ENCODE results near the gene BTBD9.

The BTBD9 gene

GRCh38 chr6:38220069-38220723 is 419.5 kb downstream of the BTBD9 start:
- TF ChIP-seq, protein P1, sequence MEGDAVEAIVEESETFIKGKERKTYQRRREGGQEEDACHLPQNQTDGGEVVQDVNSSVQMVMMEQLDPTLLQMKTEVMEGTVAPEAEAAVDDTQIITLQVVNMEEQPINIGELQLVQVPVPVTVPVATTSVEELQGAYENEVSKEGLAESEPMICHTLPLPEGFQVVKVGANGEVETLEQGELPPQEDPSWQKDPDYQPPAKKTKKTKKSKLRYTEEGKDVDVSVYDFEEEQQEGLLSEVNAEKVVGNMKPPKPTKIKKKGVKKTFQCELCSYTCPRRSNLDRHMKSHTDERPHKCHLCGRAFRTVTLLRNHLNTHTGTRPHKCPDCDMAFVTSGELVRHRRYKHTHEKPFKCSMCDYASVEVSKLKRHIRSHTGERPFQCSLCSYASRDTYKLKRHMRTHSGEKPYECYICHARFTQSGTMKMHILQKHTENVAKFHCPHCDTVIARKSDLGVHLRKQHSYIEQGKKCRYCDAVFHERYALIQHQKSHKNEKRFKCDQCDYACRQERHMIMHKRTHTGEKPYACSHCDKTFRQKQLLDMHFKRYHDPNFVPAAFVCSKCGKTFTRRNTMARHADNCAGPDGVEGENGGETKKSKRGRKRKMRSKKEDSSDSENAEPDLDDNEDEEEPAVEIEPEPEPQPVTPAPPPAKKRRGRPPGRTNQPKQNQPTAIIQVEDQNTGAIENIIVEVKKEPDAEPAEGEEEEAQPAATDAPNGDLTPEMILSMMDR (IDR thresholded peaks at IDR 0.05; ENCODE audit: low read depth, low read length) = no peak
- no peak for DNase-seq

DNA sequence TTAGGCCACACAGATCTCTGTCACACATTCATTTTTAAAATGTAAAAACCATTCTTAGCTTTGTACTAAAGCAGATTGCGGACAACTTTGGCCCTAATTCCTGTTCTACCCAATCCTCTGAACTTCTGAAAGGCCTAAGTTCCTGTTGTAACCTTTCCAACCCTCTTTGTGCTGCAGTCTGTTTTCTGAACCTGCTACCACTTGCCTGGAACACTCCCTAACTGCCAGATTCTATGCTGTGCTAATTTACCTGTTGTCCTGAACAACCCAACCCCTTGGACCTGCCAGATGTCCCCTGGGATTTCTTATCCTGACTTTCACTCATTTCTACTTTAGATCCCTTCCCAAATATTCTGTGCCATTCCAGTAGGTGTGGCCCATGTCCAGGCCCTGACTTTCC is 421.5 kb downstream of the BTBD9 start:
- DNase-seq = no peak
- no peaks in the 10 kb centered on the region for H3K27me3 ChIP-seq
- no peaks in the 10 kb centered on the region for H3K36me3 ChIP-seq
- TF ChIP-seq, protein P1 (IDR thresholded peaks at IDR 0.05; ENCODE audit: low read depth, low read length) = no peak
- H3K4me1 ChIP-seq = peaks cover 2% of the 10 kb centered on the region; the same call in 1 of the 2 replicates
- H3K4me3 ChIP-seq (ENCODE audit: low read depth, low read length) = no peak overlapping the region
- no peaks in the 10 kb centered on the region for H3K9me3 ChIP-seq

More at GRCh38 chr6:38220069-38220723, 419.5 kb downstream of the BTBD9 start:
- no peaks in the 10 kb centered on the region for H3K36me3 ChIP-seq
- peaks cover 2% of the 10 kb centered on the region; the same call in 1 of the 2 replicates for H3K4me1 ChIP-seq
- no peaks in the 10 kb centered on the region for H3K27me3 ChIP-seq
- H3K4me3 ChIP-seq (ENCODE audit: low read depth, low read length) = no peak overlapping the region
- H3K9me3 ChIP-seq = no peaks in the 10 kb centered on the region

DNA sequence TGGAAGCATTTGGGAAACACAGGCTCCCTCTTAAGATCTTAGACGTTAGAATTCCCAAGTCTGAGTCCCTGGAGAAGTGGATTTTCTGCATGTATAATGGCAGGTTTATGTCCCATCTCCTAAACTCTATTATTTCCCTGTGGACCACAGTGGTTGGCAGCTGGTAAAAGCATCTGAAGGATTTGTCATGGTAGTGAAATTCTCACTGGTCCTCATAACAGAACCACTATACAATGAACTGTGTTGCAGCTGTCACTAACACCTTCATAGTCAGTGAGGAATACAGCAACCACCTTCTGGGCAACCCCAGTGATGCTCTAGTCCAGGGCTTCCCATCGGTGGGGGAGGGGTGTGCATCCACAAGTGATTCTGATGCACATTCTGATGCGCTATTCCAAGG is 423.3 kb downstream of the BTBD9 start:
- Histone ChIP-seq H3K4me1 (peaks cover 2% of the 10 kb centered on the region; the same call in 1 of the 2 replicates), H3K36me3 (no peaks in the 10 kb centered on the region), H3K9me3 (no peaks in the 10 kb centered on the region), H3K27me3 (no peaks in the 10 kb centered on the region), H3K4me3 (ENCODE audit: low read depth, low read length) (no peak overlapping the region)
- TF ChIP-seq, protein P1 (IDR thresholded peaks at IDR 0.05; ENCODE audit: low read depth, low read length) = no peak
- no peak for DNase-seq

GRCh38 chr6:38215651-38216311 is 423.9 kb downstream of the BTBD9 start:
- H3K4me3 ChIP-seq (ENCODE audit: low read depth, low read length) = no peak overlapping the region
- TF ChIP-seq, protein P1 (IDR thresholded peaks at IDR 0.05; ENCODE audit: low read depth, low read length) = no peak

GRCh38 chr6:38215225-38215624 is 424.5 kb downstream of the BTBD9 start:
- H3K4me3 ChIP-seq (ENCODE audit: low read depth, low read length) = no peak overlapping the region
- H3K4me1 ChIP-seq = peaks cover 2% of the 10 kb centered on the region
- H3K36me3 ChIP-seq = no peaks in the 10 kb centered on the region
- TF ChIP-seq, protein P1 (IDR thresholded peaks at IDR 0.05; ENCODE audit: low read depth, low read length) = no peak
- H3K27me3 ChIP-seq = no peaks in the 10 kb centered on the region
- H3K9me3 ChIP-seq = no peaks in the 10 kb centered on the region
- DNase-seq = no peak

More at GRCh38 chr6:38215651-38216311, 423.9 kb downstream of the BTBD9 start:
- Histone ChIP-seq H3K4me1 (no peaks in the 10 kb centered on the region; the same call in 1 of the 2 replicates), H3K9me3 (no peaks in the 10 kb centered on the region), H3K36me3 (no peaks in the 10 kb centered on the region), H3K27me3 (no peaks in the 10 kb centered on the region)
- DNase-seq = no peak

GRCh38 chr6:38214159-38214558 is 425.6 kb downstream of the BTBD9 start:
- no peaks in the 10 kb centered on the region for H3K27me3 ChIP-seq
- DNase-seq = no peak
- H3K9me3 ChIP-seq = no peaks in the 10 kb centered on the region
- TF ChIP-seq, protein P1 (IDR thresholded peaks at IDR 0.05; ENCODE audit: low read depth, low read length) = no peak
- peaks cover 6% of the 10 kb centered on the region for H3K4me1 ChIP-seq
- no peak overlapping the region for H3K4me3 ChIP-seq (ENCODE audit: low read depth, low read length)
- no peaks in the 10 kb centered on the region for H3K36me3 ChIP-seq
